Keratinocyte (primary cell): ENCODE data around the gene BCL2L11.

Experiments
- EZH2 ChIP-seq: IDR thresholded peaks from one replicate; pipeline ENCODE4 v1.6.1; 2012; ENCODE audit warnings: inconsistent platforms, mild to moderate bottlenecking, low read length, moderate library complexity
- TF ChIP-seq, protein P1 (sequence below), 3 experiments: IDR thresholded peaks in 1 of 3; conservative IDR thresholded peaks in 1 of 3; optimal IDR thresholded peaks in 1 of 3; 2 replicates in 2 of 3; 3 replicates in 1 of 3; pipeline versions ENCODE3 to v1.5.1; 2011; ENCODE audit warnings: low read length in 3 of 3, mild to moderate bottlenecking in 3 of 3, moderate library complexity in 2 of 3, control low read depth in 1 of 3, inconsistent platforms in 1 of 3; ENCODE audit not compliant: insufficient read depth in 2 of 3; ENCODE audit errors: extremely low read depth in 1 of 3

DNA sequence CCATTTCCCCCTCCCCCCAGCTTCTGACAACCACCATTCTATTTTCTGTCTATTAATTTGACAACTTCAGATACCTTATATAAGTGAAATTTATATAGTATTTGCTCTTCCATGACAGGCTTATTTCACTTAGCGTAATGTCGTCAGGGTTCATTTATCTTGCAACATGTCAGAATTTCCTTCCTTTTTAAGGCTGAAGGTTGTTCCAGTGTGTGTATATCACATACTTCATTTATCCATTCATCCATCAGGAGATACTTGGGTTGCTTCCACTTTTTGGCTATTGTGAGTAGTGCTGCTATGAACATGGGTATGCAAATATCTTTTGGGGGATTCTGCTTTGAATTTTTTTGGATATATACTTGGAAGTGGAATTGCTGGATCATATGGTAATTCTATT, 7.4 kb downstream of the BCL2L11 start:
- TF ChIP-seq, protein P1, sequence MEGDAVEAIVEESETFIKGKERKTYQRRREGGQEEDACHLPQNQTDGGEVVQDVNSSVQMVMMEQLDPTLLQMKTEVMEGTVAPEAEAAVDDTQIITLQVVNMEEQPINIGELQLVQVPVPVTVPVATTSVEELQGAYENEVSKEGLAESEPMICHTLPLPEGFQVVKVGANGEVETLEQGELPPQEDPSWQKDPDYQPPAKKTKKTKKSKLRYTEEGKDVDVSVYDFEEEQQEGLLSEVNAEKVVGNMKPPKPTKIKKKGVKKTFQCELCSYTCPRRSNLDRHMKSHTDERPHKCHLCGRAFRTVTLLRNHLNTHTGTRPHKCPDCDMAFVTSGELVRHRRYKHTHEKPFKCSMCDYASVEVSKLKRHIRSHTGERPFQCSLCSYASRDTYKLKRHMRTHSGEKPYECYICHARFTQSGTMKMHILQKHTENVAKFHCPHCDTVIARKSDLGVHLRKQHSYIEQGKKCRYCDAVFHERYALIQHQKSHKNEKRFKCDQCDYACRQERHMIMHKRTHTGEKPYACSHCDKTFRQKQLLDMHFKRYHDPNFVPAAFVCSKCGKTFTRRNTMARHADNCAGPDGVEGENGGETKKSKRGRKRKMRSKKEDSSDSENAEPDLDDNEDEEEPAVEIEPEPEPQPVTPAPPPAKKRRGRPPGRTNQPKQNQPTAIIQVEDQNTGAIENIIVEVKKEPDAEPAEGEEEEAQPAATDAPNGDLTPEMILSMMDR (optimal IDR thresholded peaks at IDR 0.05 in 1 of 3, IDR thresholded peaks at IDR 0.05 in 1 of 3, conservative IDR thresholded peaks at IDR 0.05 in 1 of 3; ENCODE audit: extremely low read depth in 1 of 3, insufficient read depth in 2 of 3, low read length in 3 of 3) = no peak
- no peak for TF ChIP-seq EZH2
